Activated CD4-positive, CD25-positive, alpha-beta regulatory T cell treated with anti-CD3 and anti-CD28 coated beads, Interleukin-2, amount 50 U/mL, for 72 hours (primary cell): ENCODE data around the gene CARD19.
"Not testable (repeated sequence)": the region's sequence is repeated elsewhere in the genome, so short reads cannot be mapped to it uniquely, and the experiment has no call there.

Experiments
- DNase-seq: peaks from one replicate; pipeline ENCODE4 v3.0.0; 2021

Gene CARD19

GRCh38 chr9:93134740-93135444 lies 38.9 kb downstream of the CARD19 start:
- DNase-seq = no peak

GRCh38 chr9:93136011-93136440 lies 40.0 kb downstream of the CARD19 start:
- no peak for DNase-seq

- no peak for DNase-seq
Measured at GRCh38 chr9:93137362-93137761, 41.3 kb downstream of the CARD19 start.

GRCh38 chr9:93138171-93138764 lies 42.3 kb downstream of the CARD19 start:
- DNase-seq = no peak

- DNase-seq = no peak
Measured at GRCh38 chr9:93139365-93140182, 43.6 kb downstream of the CARD19 start.

- no peak for DNase-seq
Measured at GRCh38 chr9:93141771-93142483, 45.9 kb downstream of the CARD19 start.

- DNase-seq = peak; percentile 42
Measured at GRCh38 chr9:93143830-93144530, 48.0 kb downstream of the CARD19 start.

GRCh38 chr9:93146696-93147095 lies 50.7 kb downstream of the CARD19 start:
- DNase-seq = not testable (repeated sequence)

GRCh38 chr9:93147632-93148031 lies 51.6 kb downstream of the CARD19 start:
- no peak for DNase-seq

GRCh38 chr9:93148721-93149120 lies 52.7 kb downstream of the CARD19 start:
- DNase-seq = no peak

- no peak for DNase-seq
Measured at GRCh38 chr9:93149361-93149760, 53.3 kb downstream of the CARD19 start.

GRCh38 chr9:93151097-93151784 lies 55.2 kb downstream of the CARD19 start:
- no peak for DNase-seq

GRCh38 chr9:93154293-93154903 lies 58.4 kb downstream of the CARD19 start:
- DNase-seq = no peak

GRCh38 chr9:93155716-93156474 lies 59.9 kb downstream of the CARD19 start:
- DNase-seq = no peak

GRCh38 chr9:93156475-93157008 lies 60.5 kb downstream of the CARD19 start:
- peak; percentile 43 for DNase-seq

- DNase-seq = peak; percentile 86
Measured at GRCh38 chr9:93159601-93160471, 63.8 kb downstream of the CARD19 start.

- no peak for DNase-seq
Measured at GRCh38 chr9:93161786-93162562, 66.0 kb downstream of the CARD19 start.
